Suprapubic skin (tissue), 4 donors: ENCODE results near the gene FBXW12. TPM values are rescaled to one million over a fixed set of nuclear protein-coding genes. Genes with fewer than 3 reads are reported as not detected.

Experiments used
- DNase-seq, 2 donors: peaks; one replicate each; pipeline ENCODE4 v3.0.0-alpha.2; 2019; ENCODE audit warnings: low spot score in 2 of 2
- H3K27ac ChIP-seq: fragments of 200-600 bp; sonication (generic); one replicate; pipeline ENCODE4 v1.5.1; 2019
- H3K27me3 ChIP-seq: fragments of 200-600 bp; sonication (generic); one replicate; pipeline ENCODE4 v1.5.1; 2019
- H3K36me3 ChIP-seq: fragments of 200-600 bp; sonication (generic); one replicate; pipeline ENCODE4 v1.5.1; 2019
- H3K4me1 ChIP-seq: fragments of 200-600 bp; sonication (generic); one replicate; pipeline ENCODE4 v1.5.1; 2019
- H3K4me3 ChIP-seq: fragments of 200-600 bp; sonication (generic); one replicate; pipeline ENCODE4 v1.5.1; 2019; ENCODE audit warnings: mild to moderate bottlenecking
- H3K9me3 ChIP-seq: fragments of 200-600 bp; sonication (generic); one replicate; pipeline ENCODE4 v1.5.1; 2019
- CTCF ChIP-seq, 2 donors: fragments of 200-600 bp in 1 of 2; fragments of 450-650 bp in 1 of 2; sonication (generic) in 1 of 2; IDR thresholded peaks; one replicate each; pipeline ENCODE4 v1.5.1; 2016 to 2019; ENCODE audit warnings: antibody characterized with exemption in 2 of 2, mild to moderate bottlenecking in 1 of 2, moderate library complexity in 1 of 2
- EP300 ChIP-seq: sonication (generic); formaldehyde crosslinking; IDR thresholded peaks from one replicate; pipeline ENCODE4 v1.6.1; 2017; ENCODE audit warnings: antibody characterized with exemption
- POLR2A ChIP-seq, 2 donors: fragments of 450-650 bp; IDR thresholded peaks; one replicate each; pipeline ENCODE4 v1.6.1; 2017; ENCODE audit warnings: antibody characterized with exemption in 2 of 2, mild to moderate bottlenecking in 2 of 2, moderate library complexity in 2 of 2
- POLR2AphosphoS5 ChIP-seq, 3 donors: sonication (generic); formaldehyde crosslinking; IDR thresholded peaks; one replicate each; pipeline ENCODE4 v1.6.1; 2017; ENCODE audit warnings: antibody characterized with exemption in 3 of 3
- WGBS: methylation state at CpG from one replicate; pipeline ENCODE4 v1.1.5; 2018; 5-methylcytosine and 5-hydroxymethylcytosine counted together
- total RNA-seq, 4 donors: library from RNA; depleted of rRNA; stranded (reverse); fragments of >200 nt; gene quantifications; one replicate each; pipeline ENCODE4 v1.1.0, GENCODE V29; 2016

Gene FBXW12
- total RNA-seq, 4 donors from 2014 or later = not detected

- DNase-seq = no peak
- H3K36me3 ChIP-seq = peaks cover 89% of the 10 kb centered on the region
- no peak overlapping the region for H3K27ac ChIP-seq
- H3K4me3 ChIP-seq = no peak overlapping the region
- H3K27me3 ChIP-seq = no peaks in the 10 kb centered on the region
- H3K4me1 ChIP-seq = peaks cover 28% of the 10 kb centered on the region
- WGBS = 95% methylated on average over 4 of the region's 14 CpGs
- H3K9me3 ChIP-seq = no peaks in the 10 kb centered on the region
- TF ChIP-seq POLR2A (IDR thresholded peaks at IDR 0.05) = no peak
- TF ChIP-seq POLR2AphosphoS5 (IDR thresholded peaks at IDR 0.05) = no peak
- no peak for TF ChIP-seq CTCF (IDR thresholded peaks at IDR 0.05)
- no peak for TF ChIP-seq EP300
Observed at GRCh38 chr3:48417529-48418108, 45.6 kb downstream of the FBXW12 start.

- Histone ChIP-seq H3K9me3 (no peaks in the 10 kb centered on the region), H3K27me3 (no peaks in the 10 kb centered on the region), H3K36me3 (peaks cover 90% of the 10 kb centered on the region), H3K4me3 (no peak overlapping the region), H3K27ac (no peak overlapping the region), H3K4me1 (peaks cover 28% of the 10 kb centered on the region)
- DNase-seq = no peak
- TF ChIP-seq EP300 = no peak
- TF ChIP-seq POLR2A (IDR thresholded peaks at IDR 0.05) = no peak
- no peak for TF ChIP-seq CTCF (IDR thresholded peaks at IDR 0.05)
- 90% methylated on average over 10 of the region's 17 CpGs for WGBS
Observed at GRCh38 chr3:48418140-48418539, 46.1 kb downstream of the FBXW12 start.

GRCh38 chr3:48418651-48419050, 46.6 kb downstream of the FBXW12 start:
- Histone ChIP-seq H3K9me3 (no peaks in the 10 kb centered on the region), H3K4me1 (peaks cover 28% of the 10 kb centered on the region), H3K4me3 (no peak overlapping the region), H3K27ac (no peak overlapping the region), H3K27me3 (no peaks in the 10 kb centered on the region), H3K36me3 (peaks cover 91% of the 10 kb centered on the region)
- TF ChIP-seq POLR2AphosphoS5 (IDR thresholded peaks at IDR 0.05) (no peak), EP300 (no peak), CTCF (IDR thresholded peaks at IDR 0.05) (no peak), POLR2A (IDR thresholded peaks at IDR 0.05) (no peak)
- no peak for DNase-seq
- WGBS = 95% methylated on average over 4 of the region's 9 CpGs

GRCh38 chr3:48419149-48419548, 47.1 kb downstream of the FBXW12 start:
- no peak for DNase-seq
- peaks cover 94% of the 10 kb centered on the region for H3K36me3 ChIP-seq
- no peak overlapping the region for H3K4me3 ChIP-seq
- no peaks in the 10 kb centered on the region for H3K9me3 ChIP-seq
- H3K4me1 ChIP-seq = peaks cover 29% of the 10 kb centered on the region
- no CpG with 5 or more reads among the region's 9 CpGs for WGBS
- TF ChIP-seq POLR2A (IDR thresholded peaks at IDR 0.05) (no peak), CTCF (IDR thresholded peaks at IDR 0.05) (no peak), EP300 (no peak), POLR2AphosphoS5 (IDR thresholded peaks at IDR 0.05) (no peak)
- H3K27me3 ChIP-seq = no peaks in the 10 kb centered on the region
- no peak overlapping the region for H3K27ac ChIP-seq

- peaks cover 90% of the 10 kb centered on the region for H3K36me3 ChIP-seq
- H3K4me1 ChIP-seq = peaks cover 29% of the 10 kb centered on the region
- no peaks in the 10 kb centered on the region for H3K27me3 ChIP-seq
- H3K9me3 ChIP-seq = no peaks in the 10 kb centered on the region
- H3K4me3 ChIP-seq = no peak overlapping the region
- no peak overlapping the region for H3K27ac ChIP-seq
- no peak for DNase-seq
- TF ChIP-seq POLR2A (IDR thresholded peaks at IDR 0.05) (no peak), POLR2AphosphoS5 (IDR thresholded peaks at IDR 0.05) (no peak), CTCF (IDR thresholded peaks at IDR 0.05) (no peak), EP300 (no peak)
- 89% methylated on average over 16 of the region's 17 CpGs for WGBS
Observed at GRCh38 chr3:48419597-48419996, 47.6 kb downstream of the FBXW12 start.
